Measurements from ENCODE around the gene FNIP2.

The FNIP2 gene

DNA sequence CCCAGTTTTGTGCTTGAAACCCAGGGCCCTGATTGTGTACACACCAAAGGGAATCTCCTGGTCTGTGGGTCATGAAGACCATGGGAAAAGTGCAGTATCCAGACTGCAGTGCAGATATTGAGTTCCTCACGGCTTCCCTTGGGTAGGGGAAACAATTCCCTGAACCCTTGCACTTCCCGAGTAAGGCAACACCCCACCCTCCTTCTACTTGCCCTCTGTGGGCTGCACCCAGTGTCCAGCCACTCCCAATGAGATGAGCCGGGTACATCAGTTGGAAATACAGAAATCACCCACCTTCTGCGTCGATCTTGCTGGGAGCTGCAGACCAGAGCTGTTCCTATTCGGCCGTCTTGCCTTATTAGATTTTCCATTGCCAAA is 134.2 kb downstream of the FNIP2 start:
- TF ChIP-seq, protein P1, sequence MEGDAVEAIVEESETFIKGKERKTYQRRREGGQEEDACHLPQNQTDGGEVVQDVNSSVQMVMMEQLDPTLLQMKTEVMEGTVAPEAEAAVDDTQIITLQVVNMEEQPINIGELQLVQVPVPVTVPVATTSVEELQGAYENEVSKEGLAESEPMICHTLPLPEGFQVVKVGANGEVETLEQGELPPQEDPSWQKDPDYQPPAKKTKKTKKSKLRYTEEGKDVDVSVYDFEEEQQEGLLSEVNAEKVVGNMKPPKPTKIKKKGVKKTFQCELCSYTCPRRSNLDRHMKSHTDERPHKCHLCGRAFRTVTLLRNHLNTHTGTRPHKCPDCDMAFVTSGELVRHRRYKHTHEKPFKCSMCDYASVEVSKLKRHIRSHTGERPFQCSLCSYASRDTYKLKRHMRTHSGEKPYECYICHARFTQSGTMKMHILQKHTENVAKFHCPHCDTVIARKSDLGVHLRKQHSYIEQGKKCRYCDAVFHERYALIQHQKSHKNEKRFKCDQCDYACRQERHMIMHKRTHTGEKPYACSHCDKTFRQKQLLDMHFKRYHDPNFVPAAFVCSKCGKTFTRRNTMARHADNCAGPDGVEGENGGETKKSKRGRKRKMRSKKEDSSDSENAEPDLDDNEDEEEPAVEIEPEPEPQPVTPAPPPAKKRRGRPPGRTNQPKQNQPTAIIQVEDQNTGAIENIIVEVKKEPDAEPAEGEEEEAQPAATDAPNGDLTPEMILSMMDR (IDR thresholded peaks at IDR 0.05): no peak
- Histone ChIP-seq H2AFZ (no peak overlapping the region), H3K9me3 (ENCODE audit: control insufficient read depth, low read length) (no peaks in the 10 kb centered on the region), H3K4me2 (ENCODE audit: low read length) (no peak overlapping the region), H3K9ac (no peak overlapping the region), H3K4me1 (no peaks in the 10 kb centered on the region), H3K4me3 (ENCODE audit: low read depth, low read length) (no peak overlapping the region), H3K27ac (no peak overlapping the region), H3K79me2 (no peaks in the 10 kb centered on the region), H3K36me3 (ENCODE audit: control insufficient read depth, insufficient read depth, low read length) (no peaks in the 10 kb centered on the region), H3K27me3 (ENCODE audit: control insufficient read depth, insufficient read depth, low read length) (no peaks in the 10 kb centered on the region)

DNA sequence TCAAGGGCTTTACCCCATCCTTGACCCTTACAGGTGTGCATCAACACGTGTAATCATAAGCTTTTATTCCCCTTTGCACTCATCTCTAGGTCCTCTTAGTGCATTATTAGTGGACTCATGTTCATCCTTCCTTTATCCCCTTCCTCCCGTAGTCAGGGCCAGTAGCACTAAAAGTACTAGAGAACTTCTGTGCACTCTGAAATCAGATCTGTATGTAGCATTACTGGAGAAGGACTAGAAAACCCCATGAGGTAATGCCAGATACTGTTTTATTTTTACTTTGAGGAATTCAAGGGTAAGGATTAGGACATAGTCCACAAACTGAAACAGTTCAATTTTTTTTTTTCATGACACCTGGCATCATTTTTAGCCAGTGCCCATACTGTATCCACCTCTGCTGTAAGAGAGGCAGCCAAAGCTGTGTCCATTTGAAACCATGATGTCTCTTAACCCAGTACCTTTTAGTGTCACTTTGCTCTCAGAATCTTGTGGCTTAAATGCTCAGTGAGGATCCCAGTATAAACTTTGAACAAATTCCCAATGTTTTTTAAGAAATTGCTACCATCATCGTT is 134.7 kb downstream of the FNIP2 start:
- H3K4me1 ChIP-seq: no peaks in the 10 kb centered on the region
- no peak overlapping the region for H3K27ac ChIP-seq
- no peak overlapping the region for H3K4me3 ChIP-seq (ENCODE audit: low read depth, low read length)
- no peak overlapping the region for H3K9ac ChIP-seq
- no peak overlapping the region for H3K4me2 ChIP-seq (ENCODE audit: low read length)
- no peaks in the 10 kb centered on the region for H3K79me2 ChIP-seq
- H2AFZ ChIP-seq: no peak overlapping the region
- H3K27me3 ChIP-seq (ENCODE audit: control insufficient read depth, insufficient read depth, low read length): no peaks in the 10 kb centered on the region
- no peaks in the 10 kb centered on the region for H3K36me3 ChIP-seq (ENCODE audit: control insufficient read depth, insufficient read depth, low read length)
- H3K9me3 ChIP-seq (ENCODE audit: control insufficient read depth, low read length): no peaks in the 10 kb centered on the region
- TF ChIP-seq, protein P1 (IDR thresholded peaks at IDR 0.05): no peak

DNA sequence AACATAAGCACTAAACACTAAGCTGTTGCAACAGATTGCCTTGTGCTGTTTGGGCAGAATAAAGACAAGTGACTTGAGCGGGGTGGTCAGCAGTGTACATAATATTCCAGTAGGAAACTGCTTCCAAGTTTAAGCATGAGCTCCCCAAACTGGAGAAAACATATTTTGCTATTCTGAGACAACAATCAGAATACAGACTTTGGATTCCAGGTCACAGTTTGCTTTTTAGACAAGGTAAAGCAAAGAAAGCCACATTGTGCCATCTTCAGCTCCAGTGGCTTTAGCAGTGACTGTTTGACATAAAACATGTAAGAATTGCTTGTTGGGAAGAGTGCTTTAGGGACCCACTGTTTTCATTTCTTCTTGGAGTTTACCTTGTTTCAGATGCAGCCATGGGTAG is 136.0 kb downstream of the FNIP2 start:
- H3K4me1 ChIP-seq: no peaks in the 10 kb centered on the region
- no peak overlapping the region for H3K27ac ChIP-seq
- H2AFZ ChIP-seq: no peak overlapping the region
- no peaks in the 10 kb centered on the region for H3K79me2 ChIP-seq
- H3K4me3 ChIP-seq (ENCODE audit: low read depth, low read length): no peak overlapping the region
- H3K9ac ChIP-seq: no peak overlapping the region
- TF ChIP-seq, protein P1 (IDR thresholded peaks at IDR 0.05): no peak
- no peaks in the 10 kb centered on the region for H3K36me3 ChIP-seq (ENCODE audit: control insufficient read depth, insufficient read depth, low read length)
- H3K27me3 ChIP-seq (ENCODE audit: control insufficient read depth, insufficient read depth, low read length): no peaks in the 10 kb centered on the region
- H3K4me2 ChIP-seq (ENCODE audit: low read length): no peak overlapping the region
- H3K9me3 ChIP-seq (ENCODE audit: control insufficient read depth, low read length): no peaks in the 10 kb centered on the region

DNA sequence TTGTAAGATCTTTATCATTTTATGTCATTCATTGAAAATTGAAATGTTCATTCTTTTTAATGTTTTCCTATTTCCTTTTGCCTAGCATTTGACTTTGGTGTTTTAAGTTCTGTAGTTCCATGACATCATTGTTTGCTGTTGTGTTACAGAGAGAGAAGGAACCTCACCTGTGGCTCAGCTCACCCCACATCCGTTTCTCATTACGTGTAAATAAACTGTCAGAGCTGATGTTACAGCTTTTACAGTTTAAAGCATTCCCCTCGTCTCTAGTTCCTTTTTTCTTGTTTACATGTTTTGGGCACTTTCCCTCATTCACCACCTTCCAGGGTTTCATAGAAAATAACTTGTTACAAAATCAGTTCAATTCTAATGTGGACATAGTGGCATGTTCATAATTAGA is 137.2 kb downstream of the FNIP2 start:
- Histone ChIP-seq H3K4me1 (no peaks in the 10 kb centered on the region), H3K27ac (no peak overlapping the region), H2AFZ (no peak overlapping the region), H3K79me2 (no peaks in the 10 kb centered on the region), H3K4me3 (ENCODE audit: low read depth, low read length) (no peak overlapping the region), H3K9ac (no peak overlapping the region), H3K27me3 (ENCODE audit: control insufficient read depth, insufficient read depth, low read length) (no peaks in the 10 kb centered on the region), H3K9me3 (ENCODE audit: control insufficient read depth, low read length) (no peaks in the 10 kb centered on the region), H3K4me2 (ENCODE audit: low read length) (no peak overlapping the region), H3K36me3 (ENCODE audit: control insufficient read depth, insufficient read depth, low read length) (no peaks in the 10 kb centered on the region)
- TF ChIP-seq, protein P1 (IDR thresholded peaks at IDR 0.05): no peak

DNA sequence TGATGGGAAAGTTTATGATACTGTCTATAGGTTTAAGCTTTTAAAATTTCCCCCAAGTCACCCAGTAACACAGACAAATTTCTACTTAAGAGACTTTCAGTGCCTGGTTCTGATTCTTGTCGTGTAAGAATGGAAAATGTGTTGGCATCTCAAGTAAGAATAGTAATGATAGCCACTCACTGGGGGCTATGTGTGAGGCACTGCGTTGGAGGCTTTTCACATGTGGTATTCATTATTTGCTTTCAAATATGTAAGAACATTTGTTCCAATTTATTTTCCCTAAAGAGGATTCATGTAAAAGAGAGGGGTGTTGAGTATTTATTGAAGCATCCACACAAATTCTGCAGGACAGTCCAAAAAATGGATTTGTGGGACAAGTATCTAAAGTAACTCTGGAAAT is 143.6 kb downstream of the FNIP2 start:
- H3K27ac ChIP-seq: no peak overlapping the region
- no peak overlapping the region for H2AFZ ChIP-seq
- H3K79me2 ChIP-seq: no peaks in the 10 kb centered on the region
- H3K4me2 ChIP-seq (ENCODE audit: low read length): no peak overlapping the region
- no peaks in the 10 kb centered on the region for H3K4me1 ChIP-seq
- H3K36me3 ChIP-seq (ENCODE audit: control insufficient read depth, insufficient read depth, low read length): no peaks in the 10 kb centered on the region
- TF ChIP-seq, protein P1 (IDR thresholded peaks at IDR 0.05): no peak
- H3K9me3 ChIP-seq (ENCODE audit: control insufficient read depth, low read length): no peaks in the 10 kb centered on the region
- no peaks in the 10 kb centered on the region for H3K27me3 ChIP-seq (ENCODE audit: control insufficient read depth, insufficient read depth, low read length)
- H3K9ac ChIP-seq: no peak overlapping the region
- no peak overlapping the region for H3K4me3 ChIP-seq (ENCODE audit: low read depth, low read length)

Measured in parathyroid adenoma (tissue), 2 donors.